GM19238 (cell line): Measurements from ENCODE around the gene ARHGAP10.
"Not testable (repeated sequence)": the region's sequence is repeated elsewhere in the genome, so short reads cannot be mapped to it uniquely, and the experiment has no call there.

ENCODE experiments used
- DNase-seq: peaks from one replicate; pipeline ENCODE4 v3.0.0; 2011; ENCODE audit warnings: low spot score; ENCODE audit not compliant: insufficient read length

The ARHGAP10 gene

DNA sequence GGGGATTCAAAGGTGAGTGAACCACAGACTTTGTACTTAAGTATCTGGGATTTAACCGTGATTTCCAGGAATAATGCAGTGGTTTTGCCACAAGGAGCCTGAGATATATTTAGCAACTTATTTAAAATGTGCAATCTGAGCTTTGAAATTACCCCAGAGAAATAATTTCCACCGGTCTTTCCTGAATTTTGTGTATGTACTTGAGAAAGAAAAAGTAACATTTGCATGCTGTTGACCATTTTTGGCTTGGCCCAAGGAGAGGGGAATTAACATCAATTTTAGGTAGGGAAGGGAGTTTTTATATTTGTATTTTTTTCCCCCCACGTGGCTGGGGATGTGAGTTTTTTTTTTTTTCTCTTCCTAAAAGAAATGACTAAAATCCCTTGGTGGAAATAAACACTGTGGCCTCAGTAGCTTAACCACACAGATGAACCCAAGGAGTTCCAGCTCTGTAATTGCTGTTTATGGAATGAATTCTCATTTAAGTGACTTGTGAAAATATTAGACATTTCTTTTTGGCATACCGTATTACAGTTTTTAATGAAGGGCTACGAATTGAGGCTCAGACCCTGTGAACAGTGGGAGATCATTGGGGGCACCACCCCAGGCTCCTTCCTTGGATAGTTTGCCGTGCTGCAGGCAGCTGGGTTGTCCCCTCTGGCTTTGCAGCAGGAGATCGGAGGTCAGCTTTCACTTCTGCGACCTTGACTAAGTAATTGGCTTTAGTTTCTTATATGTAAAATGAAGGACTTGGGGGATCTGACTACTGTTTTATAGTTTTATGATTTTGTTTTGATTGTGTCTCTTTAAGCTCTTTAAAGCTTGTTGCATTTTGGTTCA is 116.1 kb downstream of the ARHGAP10 start:
- no peak for DNase-seq

DNA sequence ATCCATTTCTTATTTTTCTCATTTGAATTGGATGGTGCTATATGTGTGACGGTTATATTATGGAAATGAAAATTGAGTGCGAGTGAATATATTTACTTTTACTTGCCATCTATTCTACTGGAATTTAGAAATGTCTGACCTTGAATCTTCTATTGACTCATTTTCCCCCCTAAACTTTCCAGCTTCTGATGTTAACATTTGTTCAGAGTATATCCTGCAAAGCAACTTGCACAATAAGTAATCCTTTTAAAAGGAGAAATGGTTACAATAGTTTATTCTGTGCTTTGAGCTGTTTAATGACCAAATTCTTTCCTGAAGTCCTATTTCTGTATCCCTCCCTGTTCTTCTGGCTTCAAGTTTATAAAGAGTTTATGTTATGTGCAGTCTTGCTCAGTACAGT is 116.7 kb downstream of the ARHGAP10 start:
- no peak for DNase-seq

DNA sequence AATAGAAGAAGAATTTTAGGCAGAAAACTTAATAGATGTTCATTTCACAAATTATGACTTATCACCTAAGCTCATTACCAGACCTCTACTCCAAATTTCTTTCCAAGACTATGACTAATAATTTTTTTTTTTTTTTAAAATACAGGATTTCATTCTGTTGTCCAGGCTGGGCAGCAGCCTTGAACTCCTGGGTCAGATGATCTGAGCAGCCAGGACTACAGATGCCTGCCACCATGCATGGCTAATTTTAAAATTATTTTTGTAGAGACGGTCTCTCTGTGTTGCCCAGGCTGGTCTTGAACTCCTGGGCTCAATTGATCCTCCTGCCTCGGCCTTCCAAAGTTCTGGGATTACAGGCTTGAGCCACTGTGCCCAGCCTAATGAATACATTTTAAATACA is 119.2 kb downstream of the ARHGAP10 start:
- DNase-seq, result no peak

DNA sequence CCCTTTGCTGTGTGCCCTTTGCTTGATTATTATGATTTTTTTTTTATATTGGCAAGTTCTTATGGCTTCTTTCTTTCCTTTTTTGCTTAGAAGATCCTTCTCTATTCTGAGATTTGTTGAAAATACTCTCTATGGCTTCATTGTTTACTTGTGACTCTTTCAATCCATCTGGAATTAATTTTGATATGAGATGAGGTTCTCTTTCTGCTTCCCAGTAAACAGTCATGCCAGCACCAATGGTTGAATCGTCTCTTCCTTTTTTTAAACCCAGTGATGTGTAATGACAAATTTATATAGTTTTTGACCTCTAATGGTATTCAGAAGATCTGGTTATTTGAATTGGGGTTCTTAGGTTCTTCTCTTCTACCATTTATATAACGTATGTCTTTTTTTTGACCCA is 121.8 kb downstream of the ARHGAP10 start:
- no peak for DNase-seq

DNA sequence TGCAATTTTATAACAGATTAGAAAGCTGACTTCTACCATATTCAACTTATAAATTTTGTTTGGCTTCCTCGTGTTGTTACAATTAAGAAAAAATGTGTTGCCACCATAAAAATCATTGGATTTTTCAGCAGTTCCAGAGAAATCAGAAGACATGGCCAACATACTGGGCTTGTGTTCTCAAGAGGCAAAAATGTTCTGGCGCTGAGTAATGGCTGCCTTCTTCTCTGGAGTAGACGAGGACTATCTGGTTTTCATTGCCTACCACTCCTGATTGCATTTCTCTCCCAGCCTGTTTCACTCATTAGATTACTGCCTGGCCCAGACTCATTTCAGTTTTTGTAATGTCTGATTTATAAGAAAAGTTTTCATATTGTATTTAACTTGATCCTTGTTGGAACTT is 122.3 kb downstream of the ARHGAP10 start:
- DNase-seq, result no peak

DNA sequence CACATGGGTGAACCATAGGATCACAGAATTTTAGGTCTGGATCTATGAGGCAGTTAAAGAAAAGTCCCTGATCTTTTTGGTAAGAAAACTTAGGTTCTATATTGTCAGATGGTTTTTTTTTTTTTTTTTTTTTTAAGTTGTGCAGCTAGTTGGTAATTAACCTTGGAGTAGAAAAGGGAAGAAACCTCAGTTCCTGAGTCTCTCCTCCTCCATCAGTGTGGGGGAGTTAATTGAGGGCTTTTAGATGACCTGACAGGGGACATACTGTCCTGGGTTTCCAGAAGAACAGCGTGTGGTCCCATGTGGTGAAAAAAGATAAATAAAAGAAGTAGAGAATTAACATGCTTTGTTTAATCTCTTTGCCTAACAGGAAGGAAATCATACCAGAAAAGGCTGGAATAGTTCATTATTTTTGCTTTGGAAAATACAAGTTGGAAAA is 123.7 kb downstream of the ARHGAP10 start:
- DNase-seq, result no peak

DNA sequence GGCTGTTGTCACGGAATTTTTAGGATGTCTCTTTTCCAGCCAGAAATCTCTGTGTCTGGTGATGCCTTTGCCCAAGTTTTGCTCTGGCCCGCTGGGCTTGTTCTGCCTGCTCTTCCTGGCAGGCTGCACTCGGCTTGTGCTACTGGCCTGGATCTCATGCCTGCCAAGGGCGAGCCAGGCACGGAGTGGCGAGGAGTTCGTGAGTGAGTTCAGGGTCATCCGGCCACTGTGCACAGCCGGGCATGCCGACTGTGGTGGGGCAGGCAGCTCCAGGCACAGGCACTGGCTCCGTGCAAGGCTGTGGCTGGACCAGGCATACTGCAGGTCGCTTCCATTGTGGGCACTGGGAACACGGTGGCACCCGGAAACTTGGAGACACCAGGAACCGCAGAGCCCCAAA is 129.1 kb downstream of the ARHGAP10 start:
- no peak for DNase-seq

GRCh38 chr4:147862043-147862692 is 130.3 kb downstream of the ARHGAP10 start:
- DNase-seq, result no peak

- DNase-seq, result no peak
Observed at GRCh38 chr4:147863111-147863747, 131.3 kb downstream of the ARHGAP10 start.

- no peak for DNase-seq
Observed at GRCh38 chr4:147863808-147864472, 132.1 kb downstream of the ARHGAP10 start.

DNA sequence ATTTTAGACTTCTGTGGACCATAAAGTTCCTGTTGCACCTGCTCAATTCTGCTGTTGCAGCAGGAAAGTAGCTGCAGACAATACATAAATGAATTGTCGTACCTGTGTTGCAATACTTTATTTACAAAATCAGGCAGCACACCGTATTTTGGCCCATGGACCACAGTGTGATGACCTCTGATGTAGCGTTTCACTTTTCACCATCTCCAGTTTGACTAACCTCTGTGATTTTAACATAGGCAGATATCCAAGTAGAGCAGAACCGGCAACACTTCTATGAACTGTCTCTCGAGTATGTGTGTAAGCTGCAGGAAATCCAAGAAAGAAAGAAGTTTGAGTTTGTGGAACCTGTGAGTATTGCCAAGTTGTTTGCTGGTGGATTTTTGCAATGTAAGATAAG is 132.7 kb downstream of the ARHGAP10 start:
- DNase-seq, result no peak

GRCh38 chr4:147865926-147866325 is 134.0 kb downstream of the ARHGAP10 start:
- DNase-seq, result no peak

DNA sequence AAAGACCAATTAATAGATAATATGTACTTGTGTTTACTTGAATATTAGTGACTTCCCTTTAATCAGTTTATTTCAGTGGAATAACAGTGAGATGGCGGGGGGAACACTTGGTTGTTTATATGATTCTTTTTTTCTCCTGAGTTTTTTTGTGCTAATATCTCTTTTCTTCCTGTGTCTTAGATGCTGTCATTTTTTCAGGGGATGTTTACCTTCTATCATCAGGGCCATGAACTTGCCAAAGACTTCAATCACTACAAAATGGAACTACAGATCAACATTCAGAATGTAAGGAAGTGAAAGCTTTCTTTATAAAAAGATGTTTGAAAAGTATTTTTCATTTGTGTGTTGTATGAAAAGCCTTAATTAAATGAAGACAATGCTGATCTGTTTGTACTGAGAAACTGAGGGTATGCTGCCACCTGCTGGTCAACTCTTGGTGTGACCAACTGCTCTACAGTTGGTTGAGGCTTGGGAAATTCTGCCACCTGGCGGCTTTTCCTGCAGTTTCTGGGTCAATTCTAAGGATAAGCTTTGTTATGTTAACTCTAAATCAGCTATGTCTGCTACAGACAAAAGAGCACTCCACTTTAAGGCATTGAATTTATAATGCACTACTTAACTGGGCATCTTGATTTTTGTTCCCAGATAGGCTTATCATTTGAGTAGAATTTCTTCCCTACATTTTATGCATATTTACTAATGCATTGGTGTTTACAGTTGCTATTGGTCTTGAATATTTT is 134.8 kb downstream of the ARHGAP10 start:
- peak; percentile 48 for DNase-seq

- DNase-seq, result no peak
Observed at GRCh38 chr4:147874109-147874508, 142.2 kb downstream of the ARHGAP10 start.

GRCh38 chr4:147877308-147877771 is 145.5 kb downstream of the ARHGAP10 start:
- DNase-seq, result no peak

DNA sequence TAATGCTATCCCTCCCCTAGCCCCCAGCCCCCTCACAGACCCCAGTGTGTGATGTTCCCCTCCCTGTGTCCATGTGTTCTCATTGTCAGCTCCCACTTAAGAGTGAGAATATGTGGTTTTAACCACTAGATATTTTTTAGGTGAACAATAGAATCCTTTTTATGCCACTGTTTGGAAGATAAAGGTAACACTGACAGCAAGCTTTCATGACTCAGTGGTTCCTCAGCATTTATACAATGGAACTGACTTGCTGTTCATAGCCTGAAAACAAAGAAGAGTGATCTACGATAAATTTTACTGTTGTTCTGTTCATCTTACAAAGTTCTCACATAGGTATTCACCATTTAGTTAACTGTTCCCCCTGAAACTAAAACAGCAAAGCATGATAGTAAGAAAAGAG is 147.8 kb downstream of the ARHGAP10 start:
- no peak for DNase-seq

- DNase-seq, result no peak
Observed at GRCh38 chr4:147880511-147880910, 148.6 kb downstream of the ARHGAP10 start.

DNA sequence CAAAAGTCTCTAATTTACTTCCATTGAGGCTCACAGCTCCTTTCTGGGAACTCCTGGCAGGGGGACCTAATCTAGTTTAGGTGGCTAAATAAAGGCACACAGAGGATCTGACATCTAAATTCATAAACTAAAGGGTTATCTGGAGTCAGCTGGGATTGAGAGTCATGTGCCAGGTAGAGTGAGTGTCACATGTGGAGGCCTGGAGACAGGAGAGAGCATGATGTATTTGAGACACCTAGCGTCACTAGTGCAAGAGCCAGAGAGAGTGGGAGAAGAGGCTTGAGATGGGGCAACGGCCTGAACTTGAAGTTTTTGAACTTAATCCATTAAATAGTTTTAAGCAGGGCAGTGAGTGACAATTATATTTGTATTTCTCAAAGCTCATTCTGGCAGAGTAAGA is 152.6 kb downstream of the ARHGAP10 start:
- no peak for DNase-seq

GRCh38 chr4:147885216-147885615 is 153.3 kb downstream of the ARHGAP10 start:
- not testable (repeated sequence) for DNase-seq

DNA sequence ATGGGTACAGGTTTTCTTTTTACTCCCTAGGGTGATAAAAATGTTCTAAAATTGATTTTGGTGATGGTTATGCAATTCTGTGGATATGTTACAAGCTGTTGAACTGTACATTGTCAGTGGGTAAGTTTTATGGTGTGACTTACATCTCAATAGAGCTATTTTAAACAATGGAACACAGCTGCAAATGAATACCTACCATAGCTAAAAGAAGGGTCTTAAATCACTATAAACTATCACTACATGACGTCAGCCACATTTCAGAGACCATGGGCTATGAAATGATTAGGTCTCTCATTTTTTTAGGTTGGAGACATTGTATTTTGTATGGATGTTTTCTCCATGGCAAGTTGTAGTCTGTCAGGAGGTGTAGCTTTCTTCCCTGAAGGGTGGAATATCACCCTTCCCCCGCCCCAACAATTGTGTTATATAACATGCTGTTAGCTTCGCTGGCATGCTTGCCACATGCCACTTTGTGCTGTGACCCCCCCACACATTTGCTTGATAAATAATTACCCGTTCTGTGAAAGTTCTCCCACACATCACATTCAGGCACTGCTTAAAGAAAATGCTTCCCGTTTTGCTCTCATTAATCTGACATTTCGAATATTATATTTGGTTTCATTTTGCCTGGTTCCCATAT is 159.7 kb downstream of the ARHGAP10 start:
- DNase-seq, result no peak

DNA sequence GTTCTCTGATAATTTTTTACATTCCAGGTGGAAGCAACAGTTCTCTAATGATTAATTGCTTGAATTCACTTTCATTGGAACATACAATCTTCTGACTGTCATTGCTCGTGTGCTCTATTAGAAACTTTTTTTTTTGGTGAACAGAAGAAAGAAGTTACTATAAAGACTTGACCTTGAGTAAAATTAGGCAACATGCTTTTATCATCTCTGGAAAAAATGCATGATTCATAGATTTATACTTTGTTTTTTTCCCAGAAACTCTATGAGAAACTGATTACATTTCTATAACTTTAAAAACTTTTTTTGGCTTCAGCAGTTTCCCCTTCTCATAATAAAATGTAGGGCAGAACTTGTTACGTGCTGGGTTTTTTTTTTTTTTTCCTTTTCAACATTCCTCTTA is 167.6 kb downstream of the ARHGAP10 start:
- no peak for DNase-seq
